HG03025 (cell line): ENCODE measurements around the gene KREMEN2.

Source experiments
- ATAC-seq: cut with Tn5 transposase; IDR thresholded peaks from one replicate; pipeline ENCODE4 v1.9.1; 2021; ENCODE audit warnings: mild to moderate bottlenecking, moderate library complexity; ENCODE audit not compliant: unreplicated experiment, low FRiP score

Gene KREMEN2

GRCh38 chr16:2963074-2963722, 877 bp upstream of the KREMEN2 start:
- no peak for ATAC-seq

GRCh38 chr16:2964475-2965336, 631 bp downstream of the KREMEN2 start:
- ATAC-seq: no peak

GRCh38 chr16:2966043-2966807, 2.1 kb downstream of the KREMEN2 start:
- ATAC-seq: no peak

GRCh38 chr16:2966808-2967191, 2.7 kb downstream of the KREMEN2 start:
- no peak for ATAC-seq

- no peak for ATAC-seq
Measured at GRCh38 chr16:2967211-2967631, 3.1 kb downstream of the KREMEN2 start.

GRCh38 chr16:2967721-2968161, 3.7 kb downstream of the KREMEN2 start:
- no peak for ATAC-seq

GRCh38 chr16:2968368-2968737, 4.3 kb downstream of the KREMEN2 start:
- ATAC-seq: no peak

GRCh38 chr16:2968738-2969544, 4.9 kb downstream of the KREMEN2 start, which contains the start of gene PAQR4:
PAQR4 (plus strand) TSS chr16:2969348; CDS start chr16:2969675, 327 bp downstream.
- peak; percentile 58 for ATAC-seq

GRCh38 chr16:2969545-2970521, 5.8 kb downstream of the KREMEN2 start:
- ATAC-seq: peak; percentile 15

- no peak for ATAC-seq
Measured at GRCh38 chr16:2970563-2970962, 6.5 kb downstream of the KREMEN2 start.

GRCh38 chr16:2971134-2971984, 7.3 kb downstream of the KREMEN2 start:
- ATAC-seq: no peak

GRCh38 chr16:2971985-2972784, 8.1 kb downstream of the KREMEN2 start:
- ATAC-seq: no peak

- no peak for ATAC-seq
Measured at GRCh38 chr16:2973093-2973492, 9.0 kb downstream of the KREMEN2 start.

- no peak for ATAC-seq
Measured at GRCh38 chr16:2973605-2974318, 9.7 kb downstream of the KREMEN2 start.

- no peak for ATAC-seq
Measured at GRCh38 chr16:2974319-2975056, 10.4 kb downstream of the KREMEN2 start.

GRCh38 chr16:2975161-2975795, 11.2 kb downstream of the KREMEN2 start:
- no peak for ATAC-seq
